Keratinocyte (primary cell): Measurements from ENCODE around the gene DCTN5. TPM values are rescaled to one million over a fixed set of nuclear protein-coding genes. Genes with fewer than 3 reads are reported as not detected.

Experiments
- DNase-seq: peaks from one replicate; pipeline ENCODE4 v3.0.0-alpha.2; 2011; ENCODE audit warnings: low read depth, missing footprints, low spot score
- FAIRE-seq: peaks from 2 replicates; lab custom pipeline; 2011; peaks lifted over from hg19 to GRCh38; lab: Jason Lieb, UNC
- H2AFZ ChIP-seq: 2 replicates; pipeline ENCODE4 v1.6.0; 2012; ENCODE audit warnings: low read length, control low read depth, inconsistent platforms; ENCODE audit not compliant: control insufficient read depth
- H3K27ac ChIP-seq: 2 replicates; pipeline ENCODE4 v1.5.1; 2011; ENCODE audit warnings: low read length; ENCODE audit not compliant: control insufficient read depth, insufficient read depth
- H3K27me3 ChIP-seq: 3 replicates; pipeline ENCODE4 v1.6.0; 2011; ENCODE audit warnings: low read length; ENCODE audit not compliant: control insufficient read depth, insufficient read depth; ENCODE audit errors: extremely low read depth
- H3K36me3 ChIP-seq, 2 experiments: 2 replicates in 1 of 2; 3 replicates in 1 of 2; pipeline ENCODE4 v1.5.1; 2011; ENCODE audit warnings: low read length in 2 of 2, mild to moderate bottlenecking in 1 of 2; ENCODE audit not compliant: control insufficient read depth in 2 of 2, insufficient read depth in 2 of 2; ENCODE audit errors: extremely low read depth in 1 of 2
- H3K4me1 ChIP-seq: 3 replicates; pipeline ENCODE4 v1.5.1; 2011; ENCODE audit warnings: low read length; ENCODE audit not compliant: control insufficient read depth, insufficient read depth; ENCODE audit errors: extremely low read depth
- H3K4me2 ChIP-seq: 3 replicates; pipeline ENCODE4 v1.6.0; 2011; ENCODE audit warnings: low read depth, low read length; ENCODE audit not compliant: control insufficient read depth, insufficient read depth; ENCODE audit errors: extremely low read depth
- H3K4me3 ChIP-seq, 3 experiments: fragments of 200-600 bp in 1 of 3; sonication (generic) in 1 of 3; 2 replicates in 2 of 3; 3 replicates in 1 of 3; pipeline ENCODE4 v1.5.1; 2011 to 2016; ENCODE audit warnings: low read length in 3 of 3, mild to moderate bottlenecking in 3 of 3, control low read depth in 2 of 3, inconsistent platforms in 1 of 3, low read depth in 1 of 3, mixed read lengths in 1 of 3, mixed run types in 1 of 3, moderate library complexity in 1 of 3; ENCODE audit not compliant: control insufficient read depth in 2 of 3, insufficient read depth in 2 of 3; ENCODE audit errors: extremely low read depth in 1 of 3
- H3K79me2 ChIP-seq: 2 replicates; pipeline ENCODE4 v1.6.0; 2012; ENCODE audit warnings: low read length; ENCODE audit not compliant: control insufficient read depth, insufficient read depth
- H3K9ac ChIP-seq: 3 replicates; pipeline ENCODE4 v1.6.0; 2011; ENCODE audit warnings: low read length; ENCODE audit not compliant: control insufficient read depth, insufficient read depth; ENCODE audit errors: extremely low read depth
- H3K9me1 ChIP-seq: 3 replicates; pipeline ENCODE4 v1.6.0; 2011; ENCODE audit warnings: low read length; ENCODE audit not compliant: control insufficient read depth, insufficient read depth; ENCODE audit errors: extremely low read depth
- H3K9me3 ChIP-seq: 2 replicates; pipeline ENCODE4 v1.5.1; 2012; ENCODE audit warnings: low read depth, low read length; ENCODE audit not compliant: control insufficient read depth
- H4K20me1 ChIP-seq: 3 replicates; pipeline ENCODE4 v1.6.0; 2011; ENCODE audit warnings: low read length; ENCODE audit not compliant: control insufficient read depth, insufficient read depth; ENCODE audit errors: extremely low read depth
- CTCF ChIP-seq, 3 experiments: IDR thresholded peaks in 1 of 3; conservative IDR thresholded peaks in 1 of 3; optimal IDR thresholded peaks in 1 of 3; 2 replicates in 2 of 3; 3 replicates in 1 of 3; pipeline versions ENCODE3 to v1.5.1; 2011; ENCODE audit warnings: low read length in 3 of 3, mild to moderate bottlenecking in 3 of 3, moderate library complexity in 2 of 3, control low read depth in 1 of 3, inconsistent platforms in 1 of 3; ENCODE audit not compliant: insufficient read depth in 2 of 3; ENCODE audit errors: extremely low read depth in 1 of 3
- EZH2 ChIP-seq: IDR thresholded peaks from one replicate; pipeline ENCODE4 v1.6.1; 2012; ENCODE audit warnings: inconsistent platforms, mild to moderate bottlenecking, low read length, moderate library complexity
- dilution Hi-C: fragments of 300-500 bp; cut with MboI; formaldehyde crosslinking; loops from one replicate; pipeline ENCODE4 v1.7.0; 2020; ENCODE audit warnings: low sequenced_read_pairs; ENCODE audit not compliant: extremely low pct_ligation_motif_present
- polyA plus RNA-seq, 5 experiments: library from polyadenylated mRNA; depleted of rRNA in 3 of 5; stranded (reverse) in 3 of 5; stranded (forward) in 1 of 5; unstranded in 1 of 5; fragments of >200 nt; gene quantifications; 1 replicate in 1 of 5; 2 replicates in 3 of 5; 3 replicates in 1 of 5; pipeline versions ENCODE4 v1.2.1 to v1.2.3, GENCODE V29; 2011 to 2012; ENCODE audit warnings: missing spikeins in 2 of 5, low read depth in 1 of 5, low replicate concordance in 1 of 5

The DCTN5 gene
- polyA plus RNA-seq, 1 donor (not counting 4 experiments of a cell fraction or from before 2014, with no cell fraction given) = 105 TPM

DNA sequence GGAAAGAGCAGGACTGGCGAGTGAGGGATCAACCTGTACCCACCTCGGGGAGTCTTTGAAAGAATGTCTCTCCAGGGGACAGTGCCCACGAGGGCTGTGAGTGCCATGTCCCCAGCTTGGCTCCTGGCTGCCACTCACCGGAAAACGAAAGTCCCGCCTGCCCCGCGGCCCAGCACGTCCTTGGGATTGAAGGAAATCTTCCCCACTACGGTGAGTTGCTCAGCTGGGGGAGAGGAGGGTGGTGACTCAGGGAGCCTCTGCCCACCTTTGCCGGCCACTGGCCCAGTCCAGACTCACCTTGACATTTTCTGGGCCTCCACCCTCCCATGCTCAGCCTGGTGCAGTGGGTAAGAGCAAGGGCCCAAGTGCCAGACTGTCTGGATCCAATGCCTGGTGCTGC is 54.5 kb downstream of the DCTN5 start:
- dilution Hi-C loops = no loop called here
- Histone ChIP-seq H3K36me3 (peaks cover 0 to 2% of the 10 kb centered on the region in 2 experiments), H3K9me3 (no peaks in the 10 kb centered on the region), H3K79me2 (no peaks in the 10 kb centered on the region), H3K27ac (no peak overlapping the region), H3K4me1 (peaks cover 6% of the 10 kb centered on the region), H3K9ac (no peak overlapping the region), H3K9me1 (no peaks in the 10 kb centered on the region), H3K4me3 (no peak overlapping the region), H2AFZ (no peak overlapping the region), H4K20me1 (no peaks in the 10 kb centered on the region), H3K4me2 (no peak overlapping the region), H3K27me3 (peaks cover 2% of the 10 kb centered on the region)
- FAIRE-seq = no peak
- no peak for DNase-seq
- TF ChIP-seq CTCF (optimal IDR thresholded peaks at IDR 0.05 in 1 of 3, IDR thresholded peaks at IDR 0.05 in 1 of 3, conservative IDR thresholded peaks at IDR 0.05 in 1 of 3; ENCODE audit: extremely low read depth in 1 of 3, insufficient read depth in 2 of 3, low read length in 3 of 3) = no peak
- no peak for TF ChIP-seq EZH2

GRCh38 chr16:23699100-23699499 is 57.8 kb downstream of the DCTN5 start:
- dilution Hi-C loops = no loop called here
- H3K4me2 ChIP-seq = no peak overlapping the region

More at GRCh38 chr16:23699100-23699499, 57.8 kb downstream of the DCTN5 start:
- peaks cover 6% of the 10 kb centered on the region for H3K4me1 ChIP-seq
- peaks cover 4% of the 10 kb centered on the region for H3K27me3 ChIP-seq
- H3K4me3 ChIP-seq = no peak overlapping the region
- no peak overlapping the region for H3K27ac ChIP-seq
- H3K36me3 ChIP-seq = no peaks in the 10 kb centered on the region
- no peak overlapping the region for H2AFZ ChIP-seq
- no peak for TF ChIP-seq CTCF (optimal IDR thresholded peaks at IDR 0.05 in 1 of 3, IDR thresholded peaks at IDR 0.05 in 1 of 3, conservative IDR thresholded peaks at IDR 0.05 in 1 of 3; ENCODE audit: extremely low read depth in 1 of 3, insufficient read depth in 2 of 3, low read length in 3 of 3)
- TF ChIP-seq EZH2 = no peak
- FAIRE-seq = no peak
- H3K9me3 ChIP-seq = no peaks in the 10 kb centered on the region
- no peak for DNase-seq
- no peaks in the 10 kb centered on the region for H4K20me1 ChIP-seq
- no peaks in the 10 kb centered on the region for H3K79me2 ChIP-seq
- no peak overlapping the region for H3K9ac ChIP-seq
- no peaks in the 10 kb centered on the region for H3K9me1 ChIP-seq
